Measurements from ENCODE around the gene CD93.

The CD93 gene

GRCh38 chr20:23120936-23121750 is 35.0 kb upstream of the CD93 start:
- DNase-seq (ENCODE audit: low spot score) = no peak

GRCh38 chr20:23120261-23120660 is 34.1 kb upstream of the CD93 start:
- DNase-seq (ENCODE audit: low spot score) = no peak

GRCh38 chr20:23119456-23120216 is 33.5 kb upstream of the CD93 start:
- no peak for DNase-seq (ENCODE audit: low spot score)

- DNase-seq (ENCODE audit: low spot score) = no peak
These were observed 32.6 kb upstream of the CD93 start for GRCh38 chr20:23118766-23119165.

GRCh38 chr20:23118144-23118543 is 32.0 kb upstream of the CD93 start:
- no peak for DNase-seq (ENCODE audit: low spot score)

GRCh38 chr20:23117738-23118137 is 31.6 kb upstream of the CD93 start:
- DNase-seq (ENCODE audit: low spot score) = no peak

GRCh38 chr20:23116311-23117089 is 30.4 kb upstream of the CD93 start:
- DNase-seq (ENCODE audit: low spot score) = no peak

GRCh38 chr20:23115822-23116221 is 29.7 kb upstream of the CD93 start:
- DNase-seq (ENCODE audit: low spot score) = no peak

GRCh38 chr20:23114448-23115082 is 28.4 kb upstream of the CD93 start:
- no peak for DNase-seq (ENCODE audit: low spot score)

- peak; percentile 70 for DNase-seq (ENCODE audit: low spot score)
These were observed 27.9 kb upstream of the CD93 start for GRCh38 chr20:23114018-23114417.

GRCh38 chr20:23112595-23112994 is 26.5 kb upstream of the CD93 start:
- DNase-seq (ENCODE audit: low spot score) = no peak

GRCh38 chr20:23111944-23112342 is 25.8 kb upstream of the CD93 start:
- DNase-seq (ENCODE audit: low spot score) = no peak

GRCh38 chr20:23111307-23111943 is 25.3 kb upstream of the CD93 start:
- DNase-seq (ENCODE audit: low spot score) = no peak

GRCh38 chr20:23108871-23109270 is 22.7 kb upstream of the CD93 start:
- DNase-seq (ENCODE audit: low spot score) = no peak

GRCh38 chr20:23107466-23107865 is 21.3 kb upstream of the CD93 start:
- no peak for DNase-seq (ENCODE audit: low spot score)

GRCh38 chr20:23106271-23106851 is 20.2 kb upstream of the CD93 start:
- no peak for DNase-seq (ENCODE audit: low spot score)

- no peak for DNase-seq (ENCODE audit: low spot score)
These were observed 19.1 kb upstream of the CD93 start for GRCh38 chr20:23105193-23105592.

- no peak for DNase-seq (ENCODE audit: low spot score)
These were observed 17.3 kb upstream of the CD93 start for GRCh38 chr20:23103284-23104018.

- no peak for DNase-seq (ENCODE audit: low spot score)
These were observed 15.7 kb upstream of the CD93 start for GRCh38 chr20:23101696-23102406.

GRCh38 chr20:23100720-23101107 is 14.6 kb upstream of the CD93 start:
- DNase-seq (ENCODE audit: low spot score) = no peak

All from Ammon's horn (tissue), 1 donor.